22Rv1 (cell line): ENCODE results near the gene IPPK.

Experiments
- H3K27ac ChIP-seq: fragments of 450-650 bp; 2 replicates; pipeline ENCODE4 v1.5.1; 2017
- ZFX ChIP-seq: fragments of 450-650 bp; IDR thresholded peaks from 2 replicates; pipeline ENCODE4 v1.6.1; 2017; ENCODE audit warnings: antibody characterized with exemption, borderline replicate concordance
- TF ChIP-seq, protein P1 (sequence below): fragments of 450-650 bp; IDR thresholded peaks from 2 replicates; pipeline ENCODE4 v1.5.1; 2017; ENCODE audit warnings: mild to moderate bottlenecking

IPPK gene

DNA sequence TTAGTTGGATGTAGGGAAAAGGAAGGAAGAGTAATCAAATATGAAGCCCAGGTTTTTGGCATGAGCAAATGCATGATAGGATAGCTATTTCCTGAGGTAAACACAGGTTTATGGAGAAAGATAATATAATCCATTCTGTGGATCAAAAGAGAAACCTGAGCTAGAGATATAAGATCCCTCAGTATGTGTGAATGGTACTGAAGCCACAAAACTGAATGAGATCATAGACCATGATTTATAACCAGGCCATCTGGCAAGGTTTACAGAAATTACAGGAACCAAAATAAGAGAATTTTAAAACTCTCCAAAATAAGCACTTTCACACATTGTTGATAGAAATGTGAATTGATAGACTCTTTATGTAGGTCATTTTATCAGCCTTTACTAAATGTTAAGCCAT, 105.4 kb downstream of the IPPK start:
- no peak overlapping the region for H3K27ac ChIP-seq
- TF ChIP-seq ZFX: no peak
- TF ChIP-seq, protein P1, sequence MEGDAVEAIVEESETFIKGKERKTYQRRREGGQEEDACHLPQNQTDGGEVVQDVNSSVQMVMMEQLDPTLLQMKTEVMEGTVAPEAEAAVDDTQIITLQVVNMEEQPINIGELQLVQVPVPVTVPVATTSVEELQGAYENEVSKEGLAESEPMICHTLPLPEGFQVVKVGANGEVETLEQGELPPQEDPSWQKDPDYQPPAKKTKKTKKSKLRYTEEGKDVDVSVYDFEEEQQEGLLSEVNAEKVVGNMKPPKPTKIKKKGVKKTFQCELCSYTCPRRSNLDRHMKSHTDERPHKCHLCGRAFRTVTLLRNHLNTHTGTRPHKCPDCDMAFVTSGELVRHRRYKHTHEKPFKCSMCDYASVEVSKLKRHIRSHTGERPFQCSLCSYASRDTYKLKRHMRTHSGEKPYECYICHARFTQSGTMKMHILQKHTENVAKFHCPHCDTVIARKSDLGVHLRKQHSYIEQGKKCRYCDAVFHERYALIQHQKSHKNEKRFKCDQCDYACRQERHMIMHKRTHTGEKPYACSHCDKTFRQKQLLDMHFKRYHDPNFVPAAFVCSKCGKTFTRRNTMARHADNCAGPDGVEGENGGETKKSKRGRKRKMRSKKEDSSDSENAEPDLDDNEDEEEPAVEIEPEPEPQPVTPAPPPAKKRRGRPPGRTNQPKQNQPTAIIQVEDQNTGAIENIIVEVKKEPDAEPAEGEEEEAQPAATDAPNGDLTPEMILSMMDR: no peak
